ENCODE measurements around the gene EXOSC3. TPM values are rescaled to one million over a fixed set of nuclear protein-coding genes. Genes with fewer than 3 reads are reported as not detected.
"Not testable (repeated sequence)": the region's sequence is repeated elsewhere in the genome, so short reads cannot be mapped to it uniquely, and the experiment has no call there.

The EXOSC3 gene
- total RNA-seq: 10 to 100 TPM in 2 of 4 donors, 1 to 10 TPM in 2; 2.6 to 46.2 (median 14.7) TPM

GRCh38 chr9:37784616-37785483 is at the start of gene EXOSC3:
Gene EXOSC3 (minus strand): TSS chr9:37785064. CDS start chr9:37785044, 20 bp downstream.
- intact Hi-C loops (cut with DNase I; ENCODE audit: low total_unique reads): no loop called here
- WGBS, 2 donors (ENCODE audit: low coverage in 1 of 2): 1% methylated on average over 54 of the region's 73 CpGs; no CpG with 5 or more reads in 1 of the 2 donors
- in situ Hi-C loops (cut with MboI; ENCODE audit: low pct_ligation_motif_present in 1 of 4, low pct_unique_long_range_greater_than_20kb in 1 of 4, low sequenced_read_pairs in 3 of 4): loop anchor here in 2 of 4 donors (25.0 kb wide), 3 partner anchors 102 to 323 kb away; partner anchors contain the start of genes FBXO10 (in 1 of the 2), TOMM5 (in 1 of the 2) and ZBTB5 (in 1 of the 2)
- TF ChIP-seq POLR2A (IDR thresholded peaks at IDR 0.05) (peak; percentile 75), EP300 (IDR thresholded peaks at IDR 0.05; ENCODE audit: low read depth) (no peak), POLR2AphosphoS5 (IDR thresholded peaks at IDR 0.05) (peak; percentile 77 to 89 (median 82)), CTCF (IDR thresholded peaks at IDR 0.05) (peak in 3 of 5 experiments; percentile 10 to 33 (median 31))
- H3K27me3 ChIP-seq: no peaks in the 10 kb centered on the region
- H3K27ac ChIP-seq: peak within 1 kb of the TSS; percentile 84 to 93 (median 89)
- H3K36me3 ChIP-seq: peaks cover 0 to 31% (median 6%) of the 10 kb centered on the region in 4 donors
- H3K4me1 ChIP-seq: peaks cover 11 to 23% (median 15%) of the 10 kb centered on the region in 4 donors
- no peaks in the 10 kb centered on the region for H3K9me3 ChIP-seq
- DNase-seq: peak; percentile 91
- H3K4me3 ChIP-seq: peak within 1 kb of the TSS; percentile 68 to 93 (median 88)

GRCh38 chr9:37827483-37828165 is 42.8 kb upstream of the EXOSC3 start:
- Histone ChIP-seq H3K27ac (no peak overlapping the region), H3K4me3 (no peak overlapping the region), H3K36me3 (peaks cover 0 to 16% (median 2%) of the 10 kb centered on the region in 4 donors), H3K4me1 (no peaks in the 10 kb centered on the region), H3K9me3 (no peaks in the 10 kb centered on the region), H3K27me3 (no peaks in the 10 kb centered on the region)
- 75 to 94% methylated on average over 1 to 4 of the region's 4 CpGs for WGBS, 2 donors (ENCODE audit: low coverage in 1 of 2)
- DNase-seq: no peak
- in situ Hi-C loops (cut with MboI; ENCODE audit: low pct_ligation_motif_present in 1 of 4, low pct_unique_long_range_greater_than_20kb in 1 of 4, low sequenced_read_pairs in 3 of 4) (no loop called here), intact Hi-C loops (cut with DNase I; ENCODE audit: low total_unique reads) (no loop called here)
- TF ChIP-seq CTCF (IDR thresholded peaks at IDR 0.05) (no peak), POLR2AphosphoS5 (IDR thresholded peaks at IDR 0.05) (no peak), POLR2A (IDR thresholded peaks at IDR 0.05) (no peak), EP300 (IDR thresholded peaks at IDR 0.05; ENCODE audit: low read depth) (no peak)

- H3K27ac ChIP-seq; in situ Hi-C loops (cut with MboI; ENCODE audit: low pct_ligation_motif_present in 1 of 4, low pct_unique_long_range_greater_than_20kb in 1 of 4, low sequenced_read_pairs in 3 of 4); H3K9me3 ChIP-seq; intact Hi-C loops (cut with DNase I; ENCODE audit: low total_unique reads); H3K4me3 ChIP-seq; H3K4me1 ChIP-seq; H3K27me3 ChIP-seq; DNase-seq: not testable (repeated sequence)
- WGBS, 2 donors (ENCODE audit: low coverage in 1 of 2): 92 to 95% methylated on average over 2 of the region's 2 CpGs
- peaks cover 0 to 16% (median 8%) of the 10 kb centered on the region in 4 donors for H3K36me3 ChIP-seq
Observed at GRCh38 chr9:37825174-37825573, 40.3 kb upstream of the EXOSC3 start.

GRCh38 chr9:37820142-37820541 is 35.3 kb upstream of the EXOSC3 start:
- no peaks in the 10 kb centered on the region for H3K27me3 ChIP-seq
- H3K36me3 ChIP-seq: peaks cover 0 to 23% (median 1%) of the 10 kb centered on the region in 4 donors
- no peak for DNase-seq
- TF ChIP-seq CTCF (IDR thresholded peaks at IDR 0.05): no peak
- no peak for TF ChIP-seq POLR2AphosphoS5 (IDR thresholded peaks at IDR 0.05)
- no peak for TF ChIP-seq POLR2A (IDR thresholded peaks at IDR 0.05)
- TF ChIP-seq EP300 (IDR thresholded peaks at IDR 0.05; ENCODE audit: low read depth): no peak
- no peaks in the 10 kb centered on the region for H3K4me1 ChIP-seq
- in situ Hi-C loops (cut with MboI; ENCODE audit: low pct_ligation_motif_present in 1 of 4, low pct_unique_long_range_greater_than_20kb in 1 of 4, low sequenced_read_pairs in 3 of 4): no loop called here
- intact Hi-C loops (cut with DNase I; ENCODE audit: low total_unique reads): no loop called here
- H3K4me3 ChIP-seq: no peak overlapping the region
- H3K27ac ChIP-seq: no peak overlapping the region
- no peaks in the 10 kb centered on the region for H3K9me3 ChIP-seq
- 78 to 83% methylated on average over 5 of the region's 5 CpGs for WGBS, 2 donors (ENCODE audit: low coverage in 1 of 2)

Measured in transverse colon (tissue), 4 donors.